ENCODE results near the gene C10orf67.

DNA sequence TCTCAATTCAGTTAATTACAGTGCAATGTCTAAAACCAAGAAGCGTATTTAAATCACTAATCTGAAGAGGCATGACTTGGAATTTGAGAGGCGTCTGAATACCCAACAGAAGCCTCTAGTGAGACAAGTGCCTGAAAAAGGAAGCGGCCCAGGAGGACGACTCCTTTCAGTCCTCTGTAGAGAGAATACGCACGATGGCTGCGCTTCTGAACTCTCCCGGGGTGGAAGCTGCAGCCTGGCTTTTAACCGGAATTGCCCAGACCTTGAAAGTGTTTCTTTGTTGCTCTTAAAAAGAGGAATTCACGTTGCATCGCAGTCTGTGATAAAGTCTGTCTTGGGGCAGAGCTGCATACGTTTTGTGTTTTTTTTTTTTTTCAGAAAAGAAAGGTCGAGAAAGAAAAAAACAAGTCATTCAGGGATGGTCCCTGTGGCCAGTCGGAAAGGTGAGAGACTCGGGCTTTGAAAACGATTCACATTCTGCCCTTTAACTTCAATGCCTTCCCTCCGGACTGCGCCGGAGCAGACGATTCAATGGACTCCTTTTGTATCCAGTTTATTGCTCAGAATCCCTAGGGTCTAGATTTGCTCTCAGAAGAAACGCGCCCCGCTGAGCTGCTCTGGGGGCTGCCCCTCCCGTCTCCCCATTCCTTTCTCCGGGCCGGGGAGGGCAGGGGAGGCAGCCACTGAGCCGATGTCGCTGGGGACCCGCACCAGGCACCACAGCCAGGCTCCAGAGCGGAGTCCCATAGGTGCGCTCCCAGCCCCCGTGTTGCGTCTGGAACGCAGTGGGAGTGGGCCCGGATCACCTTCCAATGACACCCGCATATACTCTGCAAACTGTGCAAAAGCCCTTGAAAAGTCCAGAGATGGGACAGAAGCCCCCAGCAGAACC, 153.5 kb downstream of the C10orf67 start:
- TF ChIP-seq, protein P1, sequence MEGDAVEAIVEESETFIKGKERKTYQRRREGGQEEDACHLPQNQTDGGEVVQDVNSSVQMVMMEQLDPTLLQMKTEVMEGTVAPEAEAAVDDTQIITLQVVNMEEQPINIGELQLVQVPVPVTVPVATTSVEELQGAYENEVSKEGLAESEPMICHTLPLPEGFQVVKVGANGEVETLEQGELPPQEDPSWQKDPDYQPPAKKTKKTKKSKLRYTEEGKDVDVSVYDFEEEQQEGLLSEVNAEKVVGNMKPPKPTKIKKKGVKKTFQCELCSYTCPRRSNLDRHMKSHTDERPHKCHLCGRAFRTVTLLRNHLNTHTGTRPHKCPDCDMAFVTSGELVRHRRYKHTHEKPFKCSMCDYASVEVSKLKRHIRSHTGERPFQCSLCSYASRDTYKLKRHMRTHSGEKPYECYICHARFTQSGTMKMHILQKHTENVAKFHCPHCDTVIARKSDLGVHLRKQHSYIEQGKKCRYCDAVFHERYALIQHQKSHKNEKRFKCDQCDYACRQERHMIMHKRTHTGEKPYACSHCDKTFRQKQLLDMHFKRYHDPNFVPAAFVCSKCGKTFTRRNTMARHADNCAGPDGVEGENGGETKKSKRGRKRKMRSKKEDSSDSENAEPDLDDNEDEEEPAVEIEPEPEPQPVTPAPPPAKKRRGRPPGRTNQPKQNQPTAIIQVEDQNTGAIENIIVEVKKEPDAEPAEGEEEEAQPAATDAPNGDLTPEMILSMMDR (IDR thresholded peaks at IDR 0.05), result no peak
- TF ChIP-seq POLR2A (IDR thresholded peaks at IDR 0.05), result no peak
